SK-N-SH (cell line): ENCODE data around the gene MAP2K5. TPM values are rescaled to one million over a fixed set of nuclear protein-coding genes. Genes with fewer than 3 reads are reported as not detected.

ENCODE experiments used
- CTCF ChIA-PET: fragments of 300-600, 350-600 bp; formaldehyde crosslinking; extraction: SDS; loops from one replicate; lab custom pipeline; 2021; lab: Yijun Ruan, JAX
- POLR2A ChIA-PET: fragments of 350-600 bp; sonication (Branson Sonifier 250); formaldehyde crosslinking; extraction: SDS; loops from one replicate; lab custom pipeline; 2020; ENCODE audit warnings: antibody characterized with exemption, inconsistent platforms; lab: Yijun Ruan, JAX
- DNase-seq: peaks from one replicate; pipeline ENCODE4 v3.0.0; 2012
- H2AFZ ChIP-seq: fragments of 200-600 bp; sonication (generic); 2 replicates; pipeline ENCODE4 v1.8.1; 2016; ENCODE audit warnings: antibody characterized with exemption, mild to moderate bottlenecking, low read depth
- H3F3A ChIP-seq: fragments of 200-600 bp; sonication (generic); replicated peaks from 2 replicates; pipeline ENCODE3; 2016; ENCODE audit warnings: antibody characterized with exemption, mild to moderate bottlenecking; ENCODE audit not compliant: insufficient read depth
- H3K27ac ChIP-seq, 2 experiments: fragments of 200-500 bp in 1 of 2; fragments of 200-600 bp in 1 of 2; sonication (Bioruptor generic) in 1 of 2; sonication (generic), shearing (Covaris generic) in 1 of 2; 2 replicates each; pipeline versions ENCODE4 v1.5.1 to v1.6.1; 2014 to 2016; ENCODE audit warnings: low read depth in 2 of 2, inconsistent platforms in 1 of 2, low read length in 1 of 2, mild to moderate bottlenecking in 1 of 2, mixed read lengths in 1 of 2
- H3K27me3 ChIP-seq: fragments of 200-600 bp; sonication (generic), shearing (Covaris generic); 2 replicates; pipeline ENCODE4 v1.6.1; 2016; ENCODE audit warnings: mixed run types; ENCODE audit not compliant: insufficient read depth
- H3K36me3 ChIP-seq, 2 experiments: fragments of 200-500 bp in 1 of 2; fragments of 200-600 bp in 1 of 2; sonication (Bioruptor generic) in 1 of 2; sonication (generic) in 1 of 2; replicated peaks in 1 of 2; 2 replicates each; pipeline versions ENCODE3 to v1.5.1; 2014 to 2016; ENCODE audit warnings: low read length in 1 of 2, mild to moderate bottlenecking in 1 of 2; ENCODE audit not compliant: insufficient read depth in 2 of 2, control insufficient read depth in 1 of 2
- H3K4me1 ChIP-seq, 2 experiments: fragments of 200-500 bp in 1 of 2; fragments of 200-600 bp in 1 of 2; sonication (Bioruptor generic) in 1 of 2; sonication (generic), shearing (Covaris generic) in 1 of 2; 2 replicates each; pipeline versions ENCODE4 v1.5.1 to v1.6.1; 2014 to 2016; ENCODE audit warnings: low read depth in 1 of 2, low read length in 1 of 2, mixed run types in 1 of 2; ENCODE audit not compliant: insufficient read depth in 2 of 2, control insufficient read depth in 1 of 2
- H3K4me2 ChIP-seq: fragments of 200-600 bp; sonication (generic), shearing (Covaris generic); 2 replicates; pipeline ENCODE4 v1.6.1; 2017; ENCODE audit warnings: mixed run types
- H3K4me3 ChIP-seq, 2 experiments: fragments of 200-500 bp in 1 of 2; fragments of 200-600 bp in 1 of 2; sonication (Bioruptor generic) in 1 of 2; sonication (generic), shearing (Covaris generic) in 1 of 2; 2 replicates each; pipeline versions ENCODE4 v1.5.1 to v1.8.1; 2014 to 2016; ENCODE audit warnings: low read depth in 2 of 2, inconsistent platforms in 1 of 2, low read length in 1 of 2, mild to moderate bottlenecking in 1 of 2, mixed read lengths in 1 of 2, moderate library complexity in 1 of 2
- H3K79me2 ChIP-seq: fragments of 200-600 bp; sonication (generic); 2 replicates; pipeline ENCODE4 v1.8.1; 2017; ENCODE audit warnings: mild to moderate bottlenecking; ENCODE audit not compliant: insufficient read depth
- H3K9ac ChIP-seq: fragments of 200-600 bp; sonication (generic); 2 replicates; pipeline ENCODE4 v1.6.1; 2017; ENCODE audit warnings: mixed run types
- H3K9me2 ChIP-seq: fragments of 200-600 bp; sonication (generic); 2 replicates; pipeline ENCODE4 v1.6.1; 2017; ENCODE audit warnings: mixed run types
- H3K9me3 ChIP-seq: fragments of 200-600 bp; sonication (generic); 2 replicates; pipeline ENCODE4 v1.6.1; 2017; ENCODE audit warnings: mixed run types, mild to moderate bottlenecking, moderate library complexity
- H4K20me1 ChIP-seq: fragments of 200-600 bp; sonication (generic); 2 replicates; pipeline ENCODE4 v1.6.1; 2017; ENCODE audit warnings: mild to moderate bottlenecking, mixed run types; ENCODE audit not compliant: insufficient read depth
- ELF1 ChIP-seq: IDR thresholded peaks from 2 replicates; pipeline ENCODE4 v1.4.0; 2012
- EP300 ChIP-seq, 2 experiments: IDR thresholded peaks; 2 replicates each; pipeline versions ENCODE4 v1.4.0 to v1.6.1; 2012; ENCODE audit warnings: borderline replicate concordance in 1 of 2, low read depth in 1 of 2, low read length in 1 of 2
- EZH2phosphoT487 ChIP-seq: fragments of 200-600 bp; sonication (generic); IDR thresholded peaks from 2 replicates; pipeline ENCODE4 v1.6.1; 2017; ENCODE audit warnings: low read depth, mixed run types, mild to moderate bottlenecking, antibody characterized with exemption, moderate library complexity, borderline replicate concordance
- FOSL2 ChIP-seq: IDR thresholded peaks from 2 replicates; pipeline ENCODE4 v1.4.0; 2012; ENCODE audit warnings: low read depth, mild to moderate bottlenecking, moderate library complexity, borderline replicate concordance
- FOXM1 ChIP-seq: IDR thresholded peaks from 2 replicates; pipeline ENCODE4 v1.4.0; 2012; ENCODE audit warnings: low read depth, mild to moderate bottlenecking
- MEF2A ChIP-seq: IDR thresholded peaks from 2 replicates; pipeline ENCODE4 v1.4.0; 2012; ENCODE audit warnings: low read depth, borderline replicate concordance
- NRF1 ChIP-seq: IDR thresholded peaks from 2 replicates; pipeline ENCODE4 v1.6.1; 2012; ENCODE audit warnings: low read depth, mild to moderate bottlenecking, low read length
- RAD21 ChIP-seq: IDR thresholded peaks from 2 replicates; pipeline ENCODE4 v1.6.1; 2012; ENCODE audit warnings: mild to moderate bottlenecking, low read length
- RXRA ChIP-seq: IDR thresholded peaks from 2 replicates; pipeline ENCODE4 v1.4.0; 2012; ENCODE audit warnings: low read depth, mild to moderate bottlenecking, borderline replicate concordance
- TEAD4 ChIP-seq: IDR thresholded peaks from 2 replicates; pipeline ENCODE4 v1.4.0; 2012; ENCODE audit warnings: mild to moderate bottlenecking, borderline replicate concordance; ENCODE audit not compliant: insufficient read depth
- WGBS: methylation state at CpG from one replicate; pipeline ENCODE4 v1.1.6; 2017; ENCODE audit warnings: low lambda C conversion rate; 5-methylcytosine and 5-hydroxymethylcytosine counted together
- polyA plus RNA-seq, 3 experiments: library from polyadenylated mRNA; depleted of rRNA; stranded (reverse); fragments of >200 nt; gene quantifications; 2 replicates each; pipeline ENCODE4 v1.2.3, GENCODE V29; 2012
- TF ChIP-seq, protein P1 (sequence below): IDR thresholded peaks from 2 replicates; pipeline ENCODE4 v1.4.0; 2012; ENCODE audit warnings: low read depth, borderline replicate concordance
- TF ChIP-seq, protein P2 (sequence below): IDR thresholded peaks from 2 replicates; pipeline ENCODE4; 2012
- TF ChIP-seq, protein P3 (sequence below): fragments of 200-600 bp; sonication (generic); IDR thresholded peaks from 2 replicates; pipeline ENCODE4 v1.6.1; 2017; ENCODE audit warnings: antibody characterized with exemption, mild to moderate bottlenecking, moderate library complexity
- TF ChIP-seq, protein P4 (sequence below): IDR thresholded peaks from 2 replicates; pipeline ENCODE4 v1.6.1; 2012; ENCODE audit warnings: mild to moderate bottlenecking, low read depth, low read length, moderate library complexity

Gene MAP2K5
- polyA plus RNA-seq, 1 of the 3 experiments (the other 2 are of a cell fraction), result 6.2 TPM

DNA sequence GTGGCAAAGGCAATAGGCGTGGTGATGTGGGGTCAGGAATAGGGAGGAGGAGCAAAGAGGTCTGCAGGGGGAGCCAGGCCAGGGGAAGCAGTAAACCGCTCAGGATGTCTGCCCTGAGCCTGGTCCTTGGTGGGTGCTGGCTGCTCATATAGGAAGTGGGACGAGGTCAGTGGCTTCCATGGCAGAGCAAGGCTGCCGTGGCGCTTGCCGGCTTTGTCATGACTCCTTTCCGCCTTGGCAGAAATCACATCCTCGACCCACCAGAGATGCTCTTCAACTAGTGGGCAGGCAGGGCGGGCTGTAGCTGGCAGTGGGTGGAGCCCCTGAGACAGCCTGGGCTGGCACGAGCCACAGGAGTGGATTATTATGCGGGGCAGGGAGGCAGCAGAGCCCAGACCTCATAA is 269.7 kb downstream of the MAP2K5 start:
- Histone ChIP-seq H3F3A (no peaks in the 10 kb centered on the region), H3K4me1 (no peaks in the 10 kb centered on the region), H3K27me3 (no peaks in the 10 kb centered on the region), H3K9ac (no peak overlapping the region)
- TF ChIP-seq, protein P1, sequence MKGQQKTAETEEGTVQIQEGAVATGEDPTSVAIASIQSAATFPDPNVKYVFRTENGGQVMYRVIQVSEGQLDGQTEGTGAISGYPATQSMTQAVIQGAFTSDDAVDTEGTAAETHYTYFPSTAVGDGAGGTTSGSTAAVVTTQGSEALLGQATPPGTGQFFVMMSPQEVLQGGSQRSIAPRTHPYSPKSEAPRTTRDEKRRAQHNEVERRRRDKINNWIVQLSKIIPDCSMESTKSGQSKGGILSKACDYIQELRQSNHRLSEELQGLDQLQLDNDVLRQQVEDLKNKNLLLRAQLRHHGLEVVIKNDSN, result no peak
- TF ChIP-seq TEAD4, result no peak
- TF ChIP-seq, protein P2, sequence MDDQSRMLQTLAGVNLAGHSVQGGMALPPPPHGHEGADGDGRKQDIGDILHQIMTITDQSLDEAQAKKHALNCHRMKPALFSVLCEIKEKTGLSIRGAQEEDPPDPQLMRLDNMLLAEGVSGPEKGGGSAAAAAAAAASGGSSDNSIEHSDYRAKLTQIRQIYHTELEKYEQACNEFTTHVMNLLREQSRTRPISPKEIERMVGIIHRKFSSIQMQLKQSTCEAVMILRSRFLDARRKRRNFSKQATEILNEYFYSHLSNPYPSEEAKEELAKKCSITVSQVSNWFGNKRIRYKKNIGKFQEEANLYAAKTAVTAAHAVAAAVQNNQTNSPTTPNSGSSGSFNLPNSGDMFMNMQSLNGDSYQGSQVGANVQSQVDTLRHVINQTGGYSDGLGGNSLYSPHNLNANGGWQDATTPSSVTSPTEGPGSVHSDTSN, result no peak
- TF ChIP-seq FOSL2, result no peak
- no peak for TF ChIP-seq ELF1
- TF ChIP-seq, protein P3, sequence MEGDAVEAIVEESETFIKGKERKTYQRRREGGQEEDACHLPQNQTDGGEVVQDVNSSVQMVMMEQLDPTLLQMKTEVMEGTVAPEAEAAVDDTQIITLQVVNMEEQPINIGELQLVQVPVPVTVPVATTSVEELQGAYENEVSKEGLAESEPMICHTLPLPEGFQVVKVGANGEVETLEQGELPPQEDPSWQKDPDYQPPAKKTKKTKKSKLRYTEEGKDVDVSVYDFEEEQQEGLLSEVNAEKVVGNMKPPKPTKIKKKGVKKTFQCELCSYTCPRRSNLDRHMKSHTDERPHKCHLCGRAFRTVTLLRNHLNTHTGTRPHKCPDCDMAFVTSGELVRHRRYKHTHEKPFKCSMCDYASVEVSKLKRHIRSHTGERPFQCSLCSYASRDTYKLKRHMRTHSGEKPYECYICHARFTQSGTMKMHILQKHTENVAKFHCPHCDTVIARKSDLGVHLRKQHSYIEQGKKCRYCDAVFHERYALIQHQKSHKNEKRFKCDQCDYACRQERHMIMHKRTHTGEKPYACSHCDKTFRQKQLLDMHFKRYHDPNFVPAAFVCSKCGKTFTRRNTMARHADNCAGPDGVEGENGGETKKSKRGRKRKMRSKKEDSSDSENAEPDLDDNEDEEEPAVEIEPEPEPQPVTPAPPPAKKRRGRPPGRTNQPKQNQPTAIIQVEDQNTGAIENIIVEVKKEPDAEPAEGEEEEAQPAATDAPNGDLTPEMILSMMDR, result no peak
- no peak for TF ChIP-seq RXRA
- TF ChIP-seq, protein P4, sequence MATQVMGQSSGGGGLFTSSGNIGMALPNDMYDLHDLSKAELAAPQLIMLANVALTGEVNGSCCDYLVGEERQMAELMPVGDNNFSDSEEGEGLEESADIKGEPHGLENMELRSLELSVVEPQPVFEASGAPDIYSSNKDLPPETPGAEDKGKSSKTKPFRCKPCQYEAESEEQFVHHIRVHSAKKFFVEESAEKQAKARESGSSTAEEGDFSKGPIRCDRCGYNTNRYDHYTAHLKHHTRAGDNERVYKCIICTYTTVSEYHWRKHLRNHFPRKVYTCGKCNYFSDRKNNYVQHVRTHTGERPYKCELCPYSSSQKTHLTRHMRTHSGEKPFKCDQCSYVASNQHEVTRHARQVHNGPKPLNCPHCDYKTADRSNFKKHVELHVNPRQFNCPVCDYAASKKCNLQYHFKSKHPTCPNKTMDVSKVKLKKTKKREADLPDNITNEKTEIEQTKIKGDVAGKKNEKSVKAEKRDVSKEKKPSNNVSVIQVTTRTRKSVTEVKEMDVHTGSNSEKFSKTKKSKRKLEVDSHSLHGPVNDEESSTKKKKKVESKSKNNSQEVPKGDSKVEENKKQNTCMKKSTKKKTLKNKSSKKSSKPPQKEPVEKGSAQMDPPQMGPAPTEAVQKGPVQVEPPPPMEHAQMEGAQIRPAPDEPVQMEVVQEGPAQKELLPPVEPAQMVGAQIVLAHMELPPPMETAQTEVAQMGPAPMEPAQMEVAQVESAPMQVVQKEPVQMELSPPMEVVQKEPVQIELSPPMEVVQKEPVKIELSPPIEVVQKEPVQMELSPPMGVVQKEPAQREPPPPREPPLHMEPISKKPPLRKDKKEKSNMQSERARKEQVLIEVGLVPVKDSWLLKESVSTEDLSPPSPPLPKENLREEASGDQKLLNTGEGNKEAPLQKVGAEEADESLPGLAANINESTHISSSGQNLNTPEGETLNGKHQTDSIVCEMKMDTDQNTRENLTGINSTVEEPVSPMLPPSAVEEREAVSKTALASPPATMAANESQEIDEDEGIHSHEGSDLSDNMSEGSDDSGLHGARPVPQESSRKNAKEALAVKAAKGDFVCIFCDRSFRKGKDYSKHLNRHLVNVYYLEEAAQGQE, result no peak
- no peak for TF ChIP-seq EZH2phosphoT487
- TF ChIP-seq MEF2A, result no peak
- TF ChIP-seq NRF1, result no peak
- TF ChIP-seq EP300 (IDR thresholded peaks at IDR 0.05; ENCODE audit: borderline replicate concordance in 1 of 2, low read depth in 1 of 2, low read length in 1 of 2), result no peak
- TF ChIP-seq RAD21, result no peak
- TF ChIP-seq FOXM1, result no peak
- TF ChIP-seq, all 33 proteins: peak for 0
- Histone ChIP-seq H3K27ac (no peak overlapping the region), H3K4me3 (no peak overlapping the region), H3K79me2 (no peaks in the 10 kb centered on the region), H3K4me2 (no peak overlapping the region), H2AFZ (no peak overlapping the region), H4K20me1 (no peaks in the 10 kb centered on the region), H3K9me3 (no peaks in the 10 kb centered on the region), H3K36me3 (no peaks in the 10 kb centered on the region), H3K9me2 (no peaks in the 10 kb centered on the region)
- 81% methylated on average over 11 of the region's 11 CpGs for WGBS
- CTCF ChIA-PET, result interaction anchor here (0.7 to 1.3 kb wide), 2 partner anchors 21 to 26 kb away, joined by 3 to 4 read pairs; no protein-coding TSS in a partner anchor
- POLR2A ChIA-PET, result no interaction called here
- no peak for DNase-seq
